Stimulated activated CD4-positive, alpha-beta T cell treated with anti-CD3 and anti-CD28 coated beads, Interleukin-4, amount 100 ng/mL, for 1 hour (primary cell): ENCODE data around the gene SYNJ1.
"Not testable (repeated sequence)": the region's sequence is repeated elsewhere in the genome, so short reads cannot be mapped to it uniquely, and the experiment has no call there.

Experiments
- DNase-seq: peaks from one replicate; pipeline ENCODE4 v3.0.0-alpha.2; 2020

SYNJ1 gene

GRCh38 chr21:32735524-32735923, 7.7 kb upstream of the SYNJ1 start:
- DNase-seq = no peak

GRCh38 chr21:32733990-32734613, 6.3 kb upstream of the SYNJ1 start:
- no peak for DNase-seq

DNA sequence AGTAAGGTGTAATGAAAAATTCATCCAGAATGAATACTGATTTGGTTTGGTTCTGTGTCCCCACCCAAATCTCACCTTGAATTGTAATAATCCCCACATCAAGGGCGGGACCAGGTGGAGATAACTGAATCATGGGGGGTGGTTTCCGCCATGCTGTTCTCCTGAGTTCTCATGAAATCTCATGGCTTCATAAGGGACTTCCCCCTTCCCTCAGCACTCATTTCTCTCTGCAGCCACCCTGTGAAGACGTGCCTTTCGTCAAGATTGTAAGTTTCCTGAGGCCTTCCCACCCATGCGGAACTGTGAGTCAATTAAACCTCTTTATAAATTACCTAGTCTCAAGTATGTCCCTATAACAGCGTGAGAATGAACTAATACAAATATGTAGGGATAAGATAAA, 5.5 kb upstream of the SYNJ1 start:
- peak; percentile 41 for DNase-seq

DNA sequence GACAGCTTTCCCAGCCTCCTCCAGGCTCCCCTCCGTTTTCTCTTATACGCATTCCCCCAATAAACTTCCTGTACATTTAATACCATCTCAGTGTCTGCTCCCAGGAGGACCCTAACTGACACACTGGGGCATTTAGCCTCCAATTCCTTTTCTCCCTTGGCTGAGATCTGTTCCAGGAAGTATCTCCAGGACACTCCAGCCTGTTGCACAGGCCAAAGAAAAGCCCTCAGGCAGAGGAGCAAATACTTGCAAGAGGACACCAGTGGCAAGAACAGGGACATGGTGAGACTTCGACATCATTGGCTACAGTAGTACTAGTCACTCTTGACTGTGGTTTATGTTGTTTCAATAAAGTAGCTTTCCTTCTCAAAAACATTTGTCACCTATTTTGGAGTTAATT, 4.7 kb upstream of the SYNJ1 start:
- no peak for DNase-seq

- DNase-seq = no peak
Observed at GRCh38 chr21:32728848-32729247, 1.0 kb upstream of the SYNJ1 start.

DNA sequence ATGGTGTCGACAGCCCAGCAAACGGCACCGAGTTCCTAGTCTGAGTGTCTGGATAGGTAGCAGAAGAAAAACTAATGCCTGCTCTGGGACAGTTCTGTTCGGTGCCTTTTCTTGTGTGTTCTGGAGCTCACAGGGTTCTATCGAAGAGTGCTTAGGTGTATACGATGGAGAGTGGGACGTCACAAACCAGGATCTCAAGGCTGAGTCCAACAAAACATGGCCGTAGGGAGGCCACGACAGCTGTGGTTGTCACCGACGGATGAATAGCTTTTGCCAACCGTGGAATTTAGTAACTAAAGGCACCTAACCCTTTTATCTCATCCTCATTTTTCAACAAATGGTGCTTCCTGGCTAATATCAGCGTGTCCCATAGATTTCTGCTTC, 635 bp upstream of the SYNJ1 start:
- DNase-seq = no peak

- DNase-seq = peak; percentile 2
Observed at GRCh38 chr21:32726839-32727686, 750 bp downstream of the SYNJ1 start.

DNA sequence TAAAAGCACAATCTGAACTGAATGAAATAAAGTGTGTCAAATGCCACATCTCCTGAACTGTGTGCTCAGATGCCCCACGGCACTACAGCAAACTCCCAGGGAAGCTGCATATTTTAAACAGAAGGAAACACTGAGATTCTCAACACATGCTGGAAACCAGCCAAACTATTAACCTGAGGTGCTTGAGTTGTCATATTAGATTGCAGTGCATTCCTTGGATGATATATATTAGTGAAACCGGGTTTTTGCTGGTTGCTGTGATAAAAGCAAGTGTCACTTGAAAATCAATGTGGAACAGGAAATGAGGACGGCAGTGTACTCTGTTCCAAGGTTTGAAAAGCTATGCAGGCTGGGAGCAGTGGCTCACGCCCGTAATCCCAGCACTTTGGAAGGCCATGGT, 8.7 kb downstream of the SYNJ1 start:
- DNase-seq = no peak

DNA sequence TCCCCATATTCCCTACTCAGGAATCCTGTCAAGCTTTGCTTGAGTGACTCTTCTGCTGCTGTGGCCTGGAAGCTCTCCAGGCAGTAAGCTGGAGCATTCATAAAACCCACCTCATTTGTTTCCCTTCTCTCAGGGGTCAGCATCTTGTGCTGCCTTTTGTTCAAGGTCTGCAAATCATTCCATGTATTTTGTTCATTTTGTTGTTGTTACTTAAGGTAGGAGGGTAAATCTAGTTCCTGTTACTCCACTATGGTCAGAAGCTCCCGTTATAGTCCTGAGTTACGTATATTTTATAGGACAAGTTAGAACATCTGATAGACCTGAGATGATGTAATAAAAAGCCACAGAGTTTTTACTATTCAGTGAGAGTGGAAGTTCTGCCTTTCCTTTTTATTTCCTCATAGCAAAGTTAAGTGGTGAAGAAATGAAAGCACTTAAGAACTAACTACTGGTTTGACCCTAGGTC, 9.9 kb downstream of the SYNJ1 start:
- no peak for DNase-seq

GRCh38 chr21:32716486-32716885, 11.3 kb downstream of the SYNJ1 start:
- no peak for DNase-seq

GRCh38 chr21:32713726-32714125, 14.1 kb downstream of the SYNJ1 start:
- DNase-seq = no peak

DNA sequence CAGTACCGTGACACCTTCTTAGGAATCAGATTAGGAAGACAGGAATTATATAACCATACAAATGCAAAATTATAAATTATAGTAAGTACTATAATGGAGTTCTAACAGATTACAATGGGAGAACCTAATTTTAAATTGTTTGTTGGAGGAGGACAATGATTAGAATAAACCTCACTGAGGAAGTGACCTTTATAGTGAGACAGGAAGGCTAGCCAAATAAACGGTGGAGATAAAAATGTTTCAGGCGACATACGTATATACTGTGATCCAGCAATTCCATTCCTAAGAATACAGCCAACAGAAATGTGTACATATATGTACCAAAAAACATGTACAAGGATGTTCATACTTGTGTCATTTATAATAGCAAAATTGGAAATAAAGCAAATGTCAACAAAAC, 15.2 kb downstream of the SYNJ1 start:
- DNase-seq = no peak

DNA sequence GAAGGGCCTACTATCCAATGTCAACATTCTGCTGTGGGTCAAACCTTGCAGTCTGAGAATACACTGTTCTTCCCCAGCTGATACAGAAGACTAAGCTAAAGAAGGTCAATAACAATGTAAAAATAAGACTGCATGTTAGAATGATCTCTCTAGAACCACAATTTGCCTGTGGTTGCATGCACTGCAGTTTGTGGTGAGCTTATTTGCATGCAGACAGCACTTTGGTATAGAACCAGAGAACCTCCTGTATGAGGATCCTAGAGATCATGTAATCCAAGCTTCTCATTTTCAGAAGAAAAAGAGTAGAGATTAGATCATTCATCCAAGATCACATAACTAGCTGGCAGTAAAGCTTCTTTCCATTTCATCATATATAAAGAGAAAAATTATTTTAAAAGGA, 15.8 kb downstream of the SYNJ1 start:
- no peak for DNase-seq

DNA sequence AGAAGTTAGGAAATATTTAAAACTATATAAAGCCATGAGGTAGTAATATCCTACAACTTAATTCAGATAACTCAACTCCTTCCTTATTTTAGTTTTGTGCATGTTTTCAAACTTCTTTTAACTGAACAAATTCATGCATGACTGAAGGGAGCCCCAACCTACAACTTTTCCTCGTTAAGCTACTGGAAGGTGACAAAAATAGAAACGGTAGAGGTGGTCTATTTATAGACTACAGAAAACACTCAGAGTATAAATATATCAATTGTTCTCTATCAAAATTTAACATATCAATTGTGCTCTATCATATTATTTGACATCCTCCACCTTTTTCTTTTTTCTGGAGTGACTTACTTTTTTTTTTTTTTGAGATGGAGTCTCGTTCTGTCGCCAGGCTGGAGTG, 16.8 kb downstream of the SYNJ1 start:
- DNase-seq = no peak

DNA sequence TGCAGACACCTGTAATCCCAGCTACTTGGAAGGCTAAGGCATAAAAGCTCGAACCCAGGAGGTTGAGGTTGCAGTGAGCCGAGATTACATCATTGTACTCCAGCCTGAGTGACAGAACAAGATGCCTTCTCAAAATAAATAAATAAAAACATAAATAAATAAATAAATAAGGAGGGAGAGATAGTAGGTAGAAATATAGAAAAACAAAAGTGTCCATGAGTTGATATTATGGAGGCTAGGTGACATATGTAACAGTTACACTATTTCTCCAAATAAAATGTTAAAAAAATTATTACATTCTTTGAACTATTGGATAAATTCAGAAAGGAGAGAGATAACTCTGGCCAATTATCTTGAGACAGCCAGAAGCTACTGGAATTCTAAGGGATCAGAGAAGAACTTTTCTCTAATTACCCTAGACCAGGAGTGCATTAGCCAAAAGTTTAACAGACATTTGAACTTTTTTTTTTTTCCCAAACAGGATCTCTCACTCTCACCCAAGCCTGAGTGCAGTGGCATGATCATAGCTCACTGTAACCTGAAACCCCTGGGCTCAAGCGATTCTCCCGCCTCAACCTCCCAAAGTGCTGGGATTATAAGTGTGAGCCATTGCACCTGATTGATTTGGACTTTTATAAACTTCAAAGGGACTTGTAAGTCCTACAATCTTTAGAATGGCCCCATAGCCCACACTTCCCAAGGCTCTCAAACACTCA, 17.6 kb downstream of the SYNJ1 start:
- DNase-seq = no peak

- DNase-seq = no peak
Observed at GRCh38 chr21:32708069-32708468, 19.7 kb downstream of the SYNJ1 start.

DNA sequence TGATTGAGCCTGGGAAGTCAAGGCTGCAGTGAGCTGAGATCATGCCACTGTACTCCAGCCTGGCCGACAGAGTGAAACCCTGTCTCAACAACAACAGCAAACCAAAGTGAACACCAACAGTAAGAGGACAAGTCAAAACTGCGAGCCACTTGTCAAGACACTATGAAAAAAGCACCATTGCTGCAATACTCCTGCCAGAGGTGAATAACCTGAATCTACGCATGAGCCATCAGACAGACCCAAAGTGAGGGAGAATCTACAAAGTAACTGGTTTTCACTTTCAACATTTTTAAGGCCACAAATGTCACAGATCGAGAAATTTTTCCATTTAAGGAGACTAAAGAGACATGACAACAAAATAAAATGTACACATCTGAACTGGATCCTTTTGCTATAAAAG, 21.9 kb downstream of the SYNJ1 start:
- DNase-seq = no peak

GRCh38 chr21:32705139-32705538, 22.7 kb downstream of the SYNJ1 start:
- DNase-seq = no peak

DNA sequence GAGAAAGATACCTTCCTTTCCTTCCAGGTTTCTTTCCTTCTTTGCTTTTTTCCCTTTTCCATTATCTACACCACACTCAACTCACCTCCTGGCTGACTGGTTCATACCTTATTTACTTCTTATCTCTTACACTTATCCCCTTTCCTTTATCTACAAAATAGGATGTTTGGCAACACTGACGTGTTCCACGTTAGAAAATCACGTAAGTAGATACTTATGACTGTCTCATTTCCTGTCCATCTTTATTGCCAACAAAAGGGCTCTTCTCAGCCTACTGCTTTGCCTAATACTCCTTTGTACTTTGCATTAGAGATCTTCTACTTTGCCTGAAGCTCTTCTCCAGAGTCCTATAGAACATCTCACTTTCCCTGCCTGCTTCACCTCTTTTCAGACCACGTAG, 25.1 kb downstream of the SYNJ1 start:
- DNase-seq = no peak

GRCh38 chr21:32698971-32699693, 28.7 kb downstream of the SYNJ1 start:
- DNase-seq = no peak

DNA sequence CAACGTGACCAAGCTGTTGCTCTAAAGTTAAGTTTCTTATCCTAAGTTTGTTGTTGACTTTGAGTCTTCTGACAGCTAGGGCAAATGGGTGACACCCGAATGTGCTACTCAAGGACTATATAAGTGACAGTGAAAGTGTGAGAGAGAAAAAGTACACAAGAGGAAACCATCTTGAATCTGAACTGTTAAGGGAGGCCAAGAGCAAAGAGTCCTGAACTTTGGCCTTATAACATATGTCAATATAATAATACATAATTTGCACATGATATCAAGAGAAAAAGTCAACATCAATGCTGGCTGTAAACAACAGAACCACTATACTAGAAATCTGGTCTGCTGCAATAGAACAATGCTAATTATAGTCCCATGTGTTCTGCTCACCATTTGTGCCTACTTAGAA, 29.5 kb downstream of the SYNJ1 start:
- DNase-seq = no peak

DNA sequence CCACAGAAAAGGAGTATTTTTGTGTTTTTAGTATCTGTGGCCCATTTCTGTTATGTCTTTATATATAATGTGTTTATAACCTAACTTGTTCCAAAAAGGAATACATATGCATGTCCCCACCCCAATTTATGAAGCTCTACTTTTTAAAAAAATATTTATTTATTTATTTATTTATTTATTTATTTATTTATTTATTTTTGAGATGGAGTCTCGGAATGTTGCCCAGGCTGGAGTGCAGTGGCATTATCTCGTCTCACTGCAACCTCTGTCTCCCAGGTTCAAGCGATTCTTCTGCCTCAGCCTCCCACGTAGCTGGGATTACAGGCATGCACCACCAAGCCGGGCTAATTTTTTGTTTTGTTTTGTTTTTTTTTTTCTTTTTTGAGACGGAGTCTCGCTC, 32.3 kb downstream of the SYNJ1 start:
- DNase-seq = not testable (repeated sequence)

DNA sequence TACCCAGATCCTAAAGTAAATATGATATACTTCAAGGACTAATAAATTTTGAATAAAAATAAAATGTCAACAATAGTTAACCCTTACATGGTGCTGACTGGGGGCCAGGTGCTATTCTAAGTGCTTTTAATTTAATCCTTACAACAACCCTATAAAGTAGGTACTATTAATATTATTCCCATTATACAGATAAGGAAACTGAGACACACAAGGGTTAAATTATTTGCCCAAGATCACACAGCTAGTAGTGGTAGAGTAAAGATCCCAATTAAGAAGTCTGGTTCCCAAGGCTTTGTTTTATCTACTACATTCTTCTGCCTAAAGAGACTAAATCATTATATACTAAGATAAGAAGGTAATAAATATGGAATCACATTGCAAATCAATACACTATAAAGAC, 34.2 kb downstream of the SYNJ1 start:
- no peak for DNase-seq
